H1 (cell line): ENCODE data around the gene UBE2M.

Experiments used
- BACH1 ChIP-seq: IDR thresholded peaks from 2 replicates; pipeline ENCODE4 v1.6.1; 2012; ENCODE audit warnings: low read length, improper control_type of control experiment
- CHD1 ChIP-seq: IDR thresholded peaks from 2 replicates; pipeline ENCODE4 v1.6.1; 2012; ENCODE audit warnings: low read depth, low read length, improper control_type of control experiment
- EZH2 ChIP-seq: fragments of 200-600 bp; sonication (generic); IDR thresholded peaks from 2 replicates; pipeline ENCODE4 v1.7.1; 2012; ENCODE audit warnings: low read depth, mild to moderate bottlenecking, moderate library complexity, low read length, inconsistent platforms; ENCODE audit not compliant: severe bottlenecking
- TF ChIP-seq, protein P1 (sequence below), 3 experiments: IDR thresholded peaks; 1 replicate in 2 of 3; 2 replicates in 1 of 3; pipeline versions ENCODE4 v1.5.1 to v1.6.1; 2011; ENCODE audit warnings: low read length in 3 of 3, mild to moderate bottlenecking in 3 of 3, inconsistent platforms in 2 of 3, low read depth in 1 of 3, moderate library complexity in 1 of 3; ENCODE audit not compliant: insufficient read depth in 1 of 3; ENCODE audit errors: control extremely low read depth in 1 of 3

DNA sequence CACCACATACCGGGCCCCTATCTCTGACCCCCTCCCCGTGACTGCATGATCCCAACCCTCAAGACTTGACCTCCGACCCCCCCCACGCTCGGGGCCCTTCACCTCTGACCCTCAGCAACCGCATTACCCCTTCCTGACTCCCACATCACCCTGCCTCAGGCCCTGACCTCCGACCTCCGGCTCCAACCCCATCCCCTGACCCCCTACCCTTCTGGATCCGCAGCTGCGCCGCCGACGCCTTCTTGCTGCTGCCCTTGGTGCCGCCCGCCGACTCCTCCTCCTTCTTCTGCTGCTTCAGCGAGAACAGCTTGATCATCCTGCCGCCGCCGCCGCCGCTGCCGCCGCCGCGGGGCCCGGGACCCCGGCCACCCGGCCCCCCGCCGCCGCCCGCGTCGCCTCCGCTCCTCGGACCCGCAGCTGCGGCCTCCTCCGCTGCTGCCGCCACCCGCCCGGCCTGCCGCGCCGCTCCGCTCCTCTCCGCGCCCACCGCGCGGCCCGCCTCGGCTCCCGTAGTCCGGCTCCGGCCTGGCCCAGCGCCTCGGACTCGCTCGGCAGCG, at the start of gene UBE2M:
- TF ChIP-seq BACH1 (no peak), CHD1 (no peak), EZH2 (no peak)
- TF ChIP-seq, protein P1, sequence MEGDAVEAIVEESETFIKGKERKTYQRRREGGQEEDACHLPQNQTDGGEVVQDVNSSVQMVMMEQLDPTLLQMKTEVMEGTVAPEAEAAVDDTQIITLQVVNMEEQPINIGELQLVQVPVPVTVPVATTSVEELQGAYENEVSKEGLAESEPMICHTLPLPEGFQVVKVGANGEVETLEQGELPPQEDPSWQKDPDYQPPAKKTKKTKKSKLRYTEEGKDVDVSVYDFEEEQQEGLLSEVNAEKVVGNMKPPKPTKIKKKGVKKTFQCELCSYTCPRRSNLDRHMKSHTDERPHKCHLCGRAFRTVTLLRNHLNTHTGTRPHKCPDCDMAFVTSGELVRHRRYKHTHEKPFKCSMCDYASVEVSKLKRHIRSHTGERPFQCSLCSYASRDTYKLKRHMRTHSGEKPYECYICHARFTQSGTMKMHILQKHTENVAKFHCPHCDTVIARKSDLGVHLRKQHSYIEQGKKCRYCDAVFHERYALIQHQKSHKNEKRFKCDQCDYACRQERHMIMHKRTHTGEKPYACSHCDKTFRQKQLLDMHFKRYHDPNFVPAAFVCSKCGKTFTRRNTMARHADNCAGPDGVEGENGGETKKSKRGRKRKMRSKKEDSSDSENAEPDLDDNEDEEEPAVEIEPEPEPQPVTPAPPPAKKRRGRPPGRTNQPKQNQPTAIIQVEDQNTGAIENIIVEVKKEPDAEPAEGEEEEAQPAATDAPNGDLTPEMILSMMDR (IDR thresholded peaks at IDR 0.05; ENCODE audit: control extremely low read depth in 1 of 3, insufficient read depth in 1 of 3, low read depth in 1 of 3, low read length in 3 of 3): no peak
